Liver (tissue), 3 donors: ENCODE results near the gene OIT3.

ENCODE experiments used
- ATF3 ChIP-seq: IDR thresholded peaks from 2 replicates; pipeline ENCODE4 v1.6.1; 2016; ENCODE audit warnings: antibody characterized with exemption
- CTCF ChIP-seq: fragments of 150-350 bp; IDR thresholded peaks from 2 replicates; pipeline ENCODE4 v1.5.1; 2017; ENCODE audit warnings: improper control_type of control experiment, low read depth, low read length; ENCODE audit not compliant: missing input control
- FOXA1 ChIP-seq: IDR thresholded peaks from 2 replicates; pipeline ENCODE4 v1.6.1; 2016; ENCODE audit warnings: antibody characterized with exemption
- FOXA2 ChIP-seq: IDR thresholded peaks from 2 replicates; pipeline ENCODE4 v1.6.1; 2016; ENCODE audit warnings: antibody characterized with exemption
- GABPA ChIP-seq, 2 donors: IDR thresholded peaks in 1 of 2; conservative IDR thresholded peaks in 1 of 2; 2 replicates each; pipeline ENCODE4 v1.6.1; 2016; ENCODE audit warnings: antibody characterized with exemption in 2 of 2, mild to moderate bottlenecking in 1 of 2, moderate library complexity in 1 of 2
- HNF4A ChIP-seq, 2 donors: conservative IDR thresholded peaks; 2 replicates each; pipeline ENCODE4 v1.6.1; 2016; ENCODE audit warnings: antibody characterized with exemption in 2 of 2, mild to moderate bottlenecking in 2 of 2
- MAX ChIP-seq: IDR thresholded peaks from 2 replicates; pipeline ENCODE4 v1.6.1; 2016; ENCODE audit warnings: antibody characterized with exemption
- RAD21 ChIP-seq, 2 donors: IDR thresholded peaks; 2 replicates each; pipeline ENCODE4 v1.6.1; 2016; ENCODE audit warnings: antibody characterized with exemption in 2 of 2, mild to moderate bottlenecking in 2 of 2
- REST ChIP-seq: IDR thresholded peaks from 2 replicates; pipeline ENCODE4 v1.6.1; 2016; ENCODE audit warnings: antibody characterized with exemption, mild to moderate bottlenecking
- RXRA ChIP-seq, 2 donors: IDR thresholded peaks; 2 replicates each; pipeline ENCODE4 v1.6.1; 2017 to 2018; ENCODE audit warnings: antibody characterized with exemption in 2 of 2, mild to moderate bottlenecking in 1 of 2
- SP1 ChIP-seq: IDR thresholded peaks from 2 replicates; pipeline ENCODE4 v1.6.1; 2018; ENCODE audit warnings: antibody characterized with exemption, mild to moderate bottlenecking
- TAF1 ChIP-seq: conservative IDR thresholded peaks from 2 replicates; pipeline ENCODE4 v1.6.1; 2016; ENCODE audit warnings: antibody characterized with exemption, mild to moderate bottlenecking
- YY1 ChIP-seq: IDR thresholded peaks from 2 replicates; pipeline ENCODE4 v1.6.1; 2016; ENCODE audit warnings: antibody characterized with exemption, mild to moderate bottlenecking
- ZBTB33 ChIP-seq: IDR thresholded peaks from 2 replicates; pipeline ENCODE4 v1.6.1; 2016; ENCODE audit warnings: antibody characterized with exemption
- donor health status: healthy.
- donor health status: healthy.

GRCh38 chr10:72981882-72982529 is 88.5 kb downstream of the OIT3 start:
- TF ChIP-seq CTCF (no peak), GABPA (IDR thresholded peaks at IDR 0.05 in 1 of 2, conservative IDR thresholded peaks at IDR 0.05 in 1 of 2) (no peak), ZBTB33 (no peak), TAF1 (no peak), RXRA (IDR thresholded peaks at IDR 0.05) (no peak), ATF3 (no peak), RAD21 (IDR thresholded peaks at IDR 0.05) (no peak), YY1 (no peak), FOXA2 (no peak), MAX (no peak), FOXA1 (no peak), REST (no peak), HNF4A (conservative IDR thresholded peaks at IDR 0.05) (no peak), SP1 (no peak)
